Natural killer cell (primary cell): ENCODE data around the gene LCE3E. TPM values are rescaled to one million over a fixed set of nuclear protein-coding genes. Genes with fewer than 3 reads are reported as not detected.

Experiments used
- ATAC-seq, 3 donors: fragments of 150-1000 bp in 2 of 3; fragments of 200-7000 bp in 1 of 3; cut with Tn5 transposase; 1 replicate in 1 of 3; 2 replicates in 2 of 3; pipeline ENCODE4 v1.10.0; 2021; ENCODE audit warnings: mild to moderate bottlenecking in 2 of 3, moderate library complexity in 2 of 3
- DNase-seq, 2 donors: peaks; one replicate each; pipeline versions ENCODE4 v3.0.0 to v3.0.0-alpha.2; 2013 to 2021; ENCODE audit warnings: mixed read lengths in 1 of 2
- H3K27ac ChIP-seq: one replicate; pipeline ENCODE4 v1.5.1; 2013; ENCODE audit warnings: mild to moderate bottlenecking, low read length
- H3K27me3 ChIP-seq: one replicate; pipeline ENCODE4 v1.6.1; 2013; ENCODE audit warnings: low read length; ENCODE audit not compliant: control insufficient read depth, insufficient read depth
- H3K36me3 ChIP-seq: one replicate; pipeline ENCODE4 v1.6.1; 2013; ENCODE audit warnings: low read length; ENCODE audit not compliant: control insufficient read depth, insufficient read depth
- H3K4me1 ChIP-seq: one replicate; pipeline ENCODE4 v1.6.1; 2013; ENCODE audit warnings: low read length; ENCODE audit not compliant: control insufficient read depth, insufficient read depth
- H3K4me3 ChIP-seq: one replicate; pipeline ENCODE4 v1.5.1; 2013; ENCODE audit warnings: low read length
- H3K9me3 ChIP-seq: one replicate; pipeline ENCODE4 v1.6.1; 2013; ENCODE audit warnings: low read length; ENCODE audit not compliant: control insufficient read depth, insufficient read depth
- H3K27ac Mint-ChIP-seq, 2 donors: one replicate each; pipeline ENCODE4 v1.8.0; 2022; ENCODE audit warnings: mild to moderate bottlenecking in 2 of 2, mixed read lengths in 2 of 2, moderate library complexity in 1 of 2
- H3K27me3 Mint-ChIP-seq, 2 donors: one replicate each; pipeline ENCODE4 v1.8.0; 2022; ENCODE audit warnings: low read depth in 2 of 2, mixed read lengths in 2 of 2
- H3K36me3 Mint-ChIP-seq: one replicate; pipeline ENCODE4 v1.8.0; 2022; ENCODE audit warnings: mixed read lengths
- H3K4me1 Mint-ChIP-seq, 2 donors: one replicate each; pipeline ENCODE4 v1.8.0; 2022; ENCODE audit warnings: mixed read lengths in 2 of 2
- H3K4me3 Mint-ChIP-seq: one replicate; pipeline ENCODE4 v1.8.0; 2022; ENCODE audit warnings: mild to moderate bottlenecking, moderate library complexity, mixed read lengths
- H3K9me3 Mint-ChIP-seq, 2 donors: one replicate each; pipeline ENCODE4 v1.8.0; 2022; ENCODE audit warnings: mixed read lengths in 2 of 2
- CTCF ChIP-seq: fragments of 200-600 bp; IDR thresholded peaks from one replicate; pipeline ENCODE4 v1.8.0; 2022; ENCODE audit warnings: antibody characterized with exemption
- WGBS: methylation state at CpG from one replicate; pipeline ENCODE4 v1.1.7; 2013; ENCODE audit warnings: missing lambda C conversion rate; ENCODE audit not compliant: insufficient coverage; 5-methylcytosine and 5-hydroxymethylcytosine counted together
- intact Hi-C: fragments of 100-400 bp; cut with micrococcal nuclease; formaldehyde crosslinking; loops from one replicate; pipeline ENCODE4 v1.14.2; 2022
- total RNA-seq, 4 donors: library from RNA; stranded (reverse); fragments of 120-200 nt in 1 of 4; gene quantifications; one replicate each; pipeline versions ENCODE4 v1.2.3 to v1.2.4, GENCODE V29; 2013 to 2022

Gene LCE3E
- total RNA-seq, 3 donors from 2014 or later (not counting 1 experiment from before 2014, with no cell fraction given), result not detected

GRCh38 chr1:152535774-152536173, 30.8 kb downstream of the LCE3E start:
- Mint-ChIP-seq H3K4me1 (no peaks in the 10 kb centered on the region), H3K27me3 (peaks cover 15 to 30% of the 10 kb centered on the region in 2 donors), H3K36me3 (no peaks in the 10 kb centered on the region), H3K9me3 (no peaks in the 10 kb centered on the region), H3K4me3 (no peak overlapping the region), H3K27ac (no peak overlapping the region)
- no peak for ATAC-seq
- no peaks in the 10 kb centered on the region for H3K4me1 ChIP-seq
- no peaks in the 10 kb centered on the region for H3K27me3 ChIP-seq
- no peak for TF ChIP-seq CTCF
- no peak for DNase-seq
- no peaks in the 10 kb centered on the region for H3K9me3 ChIP-seq
- H3K36me3 ChIP-seq, result no peaks in the 10 kb centered on the region
- H3K27ac ChIP-seq, result no peak overlapping the region
- intact Hi-C loops, result no loop called here
- WGBS, result 71% methylated on average over 2 of the region's 3 CpGs
- H3K4me3 ChIP-seq, result no peak overlapping the region

GRCh38 chr1:152533327-152533938, 33.1 kb downstream of the LCE3E start:
- no peak overlapping the region for H3K4me3 ChIP-seq
- H3K9me3 ChIP-seq, result no peaks in the 10 kb centered on the region
- H3K4me1 ChIP-seq, result no peaks in the 10 kb centered on the region
- no peak overlapping the region for H3K4me3 Mint-ChIP-seq
- intact Hi-C loops, result no loop called here
- no peaks in the 10 kb centered on the region for H3K4me1 Mint-ChIP-seq
- peaks cover 17 to 44% of the 10 kb centered on the region in 2 donors for H3K27me3 Mint-ChIP-seq
- 17% methylated on average over 5 of the region's 7 CpGs for WGBS
- no peak overlapping the region for H3K27ac Mint-ChIP-seq
- TF ChIP-seq CTCF, result no peak
- ATAC-seq (no peak), DNase-seq (peak in 1 of 2 donors; percentile 10)
- no peaks in the 10 kb centered on the region for H3K36me3 ChIP-seq
- H3K27ac ChIP-seq, result no peak overlapping the region
- no peaks in the 10 kb centered on the region for H3K9me3 Mint-ChIP-seq
- no peaks in the 10 kb centered on the region for H3K27me3 ChIP-seq
- H3K36me3 Mint-ChIP-seq, result no peaks in the 10 kb centered on the region

DNA sequence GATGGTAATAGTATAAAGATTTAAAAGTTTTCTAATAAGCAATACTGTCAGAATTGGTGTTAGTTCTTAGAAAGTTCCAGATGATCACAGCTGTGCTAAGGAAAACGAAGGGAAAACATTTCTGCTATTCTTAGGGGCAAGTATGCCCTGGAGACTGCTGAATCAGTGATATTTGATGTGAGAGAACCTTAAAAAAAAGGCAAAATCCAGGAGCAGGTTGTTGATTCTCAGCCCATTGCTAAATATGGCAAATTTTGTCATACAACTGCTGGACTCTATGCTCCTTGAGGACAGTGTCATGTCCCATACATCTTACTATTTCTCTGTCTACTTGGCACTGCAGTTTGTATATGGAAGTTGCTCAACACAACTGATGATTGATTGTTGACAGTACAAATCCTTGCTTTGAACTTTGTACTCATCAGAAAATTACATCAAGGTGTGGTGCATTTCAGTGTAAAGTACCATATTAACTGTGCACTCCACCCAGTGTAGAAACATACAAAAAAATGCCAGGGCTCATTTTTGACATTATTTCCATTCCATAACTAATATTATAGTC, 41.4 kb downstream of the LCE3E start:
- no peaks in the 10 kb centered on the region for H3K27me3 ChIP-seq
- H3K4me1 ChIP-seq, result no peaks in the 10 kb centered on the region
- H3K36me3 Mint-ChIP-seq, result no peaks in the 10 kb centered on the region
- no peak overlapping the region for H3K27ac ChIP-seq
- WGBS, result 52% methylated on average over 1 of the region's 1 CpG
- no peaks in the 10 kb centered on the region for H3K36me3 ChIP-seq
- TF ChIP-seq CTCF, result no peak
- H3K4me1 Mint-ChIP-seq, result no peaks in the 10 kb centered on the region
- intact Hi-C loops, result no loop called here
- H3K4me3 Mint-ChIP-seq, result no peak overlapping the region
- no peak overlapping the region for H3K27ac Mint-ChIP-seq
- no peaks in the 10 kb centered on the region for H3K9me3 ChIP-seq
- no peak overlapping the region for H3K4me3 ChIP-seq
- ATAC-seq, result no peak
- peaks cover 10 to 23% of the 10 kb centered on the region in 2 donors for H3K27me3 Mint-ChIP-seq
- H3K9me3 Mint-ChIP-seq, result no peaks in the 10 kb centered on the region
- no peak for DNase-seq
